HG03354 (cell line): Measurements from ENCODE around the gene INSYN2B.

Source experiments
- ATAC-seq: cut with Tn5 transposase; IDR thresholded peaks from one replicate; pipeline ENCODE4 v1.9.1; 2021; ENCODE audit warnings: mild to moderate bottlenecking; ENCODE audit not compliant: unreplicated experiment, poor library complexity, severe bottlenecking

INSYN2B gene

DNA sequence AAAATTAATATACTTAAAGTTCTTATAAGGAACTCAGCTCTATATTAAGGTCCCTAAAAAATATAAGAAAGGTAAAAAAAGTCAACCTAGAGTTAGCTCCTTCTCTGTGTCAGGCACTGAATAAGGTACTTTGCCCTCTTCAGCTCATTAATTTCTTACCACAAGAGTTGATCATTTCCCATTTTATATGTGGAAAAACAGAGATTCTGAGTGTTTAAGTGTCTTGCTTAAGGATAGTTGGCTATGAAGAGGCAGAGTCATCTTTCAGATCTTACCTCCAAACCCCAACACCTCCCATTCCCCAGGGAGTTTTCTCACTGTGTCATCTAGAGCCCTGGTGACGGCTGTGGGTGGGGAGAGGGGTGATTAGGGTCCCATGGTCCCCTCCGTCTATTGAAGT, 40.6 kb downstream of the INSYN2B start:
- no peak for ATAC-seq

DNA sequence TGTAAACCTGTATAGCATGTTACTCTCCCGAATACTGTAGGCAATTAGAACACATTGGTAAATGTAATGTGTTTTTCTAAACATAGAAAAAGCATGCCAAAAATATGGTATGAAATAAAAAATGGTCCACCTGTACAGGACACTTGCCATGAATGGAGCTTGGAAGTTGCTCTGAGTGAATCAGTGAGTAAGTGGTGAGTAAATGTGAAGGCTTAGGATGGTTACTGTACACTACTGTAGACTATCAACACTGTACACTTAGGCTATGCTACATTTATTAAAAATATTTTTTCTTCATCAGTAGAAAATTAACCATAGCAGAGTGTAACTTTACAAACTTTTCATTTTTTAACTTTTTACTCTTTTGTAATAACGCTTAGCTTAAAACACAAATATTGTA, 41.9 kb downstream of the INSYN2B start:
- ATAC-seq: no peak

GRCh38 chr5:169935762-169936161, 44.5 kb downstream of the INSYN2B start:
- ATAC-seq: no peak

DNA sequence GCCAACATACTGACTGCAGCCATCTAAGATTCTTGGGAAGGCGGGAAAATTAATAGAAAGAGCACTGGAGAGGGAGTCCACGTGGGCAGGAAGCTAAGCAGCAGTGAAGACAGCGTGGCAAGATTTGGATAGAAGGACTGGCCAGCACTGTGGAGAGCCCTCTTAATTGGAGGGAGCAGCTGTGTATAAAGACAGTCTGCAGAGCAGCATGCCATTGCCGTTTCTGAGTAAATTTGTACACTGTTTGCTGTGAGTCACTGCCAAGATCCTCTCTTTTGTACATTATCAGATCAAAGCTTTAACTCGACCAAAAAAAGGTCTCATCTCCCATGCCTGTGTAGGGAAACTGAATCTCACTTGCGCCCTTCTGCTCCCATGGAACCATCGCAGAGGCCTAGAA, 45.3 kb downstream of the INSYN2B start:
- ATAC-seq: no peak

DNA sequence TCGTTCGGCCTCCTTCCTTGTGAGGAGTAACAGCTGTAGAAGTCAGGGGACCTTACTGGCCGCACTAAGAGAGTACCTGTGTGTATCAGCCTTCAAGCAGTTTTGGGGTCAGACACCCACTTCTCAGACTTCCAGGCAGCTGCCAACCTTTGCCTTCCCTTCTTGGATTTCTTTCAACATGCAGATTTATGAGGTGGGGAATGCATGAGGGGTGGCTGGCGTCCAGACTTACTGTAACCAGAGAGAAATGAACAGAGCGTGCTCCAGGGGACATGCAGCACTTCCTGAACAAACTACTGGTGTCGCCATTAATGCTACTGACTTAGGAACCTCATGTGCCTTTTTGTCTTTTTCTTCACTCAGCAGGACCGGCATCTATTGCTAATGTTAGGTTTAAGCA, 46.7 kb downstream of the INSYN2B start:
- no peak for ATAC-seq

DNA sequence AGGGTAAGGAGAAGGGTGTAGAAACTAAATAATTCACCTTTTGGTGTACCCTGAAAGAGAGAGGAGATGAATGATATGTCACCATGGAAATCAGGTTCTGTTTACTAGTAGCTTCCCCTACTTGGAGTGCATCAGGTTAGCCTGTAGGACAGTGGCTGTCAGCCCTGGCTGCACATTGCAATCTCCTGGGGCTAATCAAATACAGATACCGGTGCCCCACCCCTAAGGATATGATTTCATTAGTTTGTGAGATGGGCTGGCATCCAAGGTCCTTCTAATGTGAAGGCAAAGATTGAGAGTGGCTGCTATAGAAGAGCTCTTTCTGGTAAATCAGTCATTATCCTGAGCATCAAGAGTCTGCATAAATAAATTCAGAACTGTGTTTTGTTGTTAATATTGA, 47.2 kb downstream of the INSYN2B start:
- no peak for ATAC-seq

GRCh38 chr5:169923988-169924387, 56.3 kb downstream of the INSYN2B start:
- ATAC-seq: no peak

GRCh38 chr5:169922474-169922873, 57.8 kb downstream of the INSYN2B start:
- ATAC-seq: no peak

- ATAC-seq: no peak
Measured at GRCh38 chr5:169921949-169922348, 58.3 kb downstream of the INSYN2B start.

DNA sequence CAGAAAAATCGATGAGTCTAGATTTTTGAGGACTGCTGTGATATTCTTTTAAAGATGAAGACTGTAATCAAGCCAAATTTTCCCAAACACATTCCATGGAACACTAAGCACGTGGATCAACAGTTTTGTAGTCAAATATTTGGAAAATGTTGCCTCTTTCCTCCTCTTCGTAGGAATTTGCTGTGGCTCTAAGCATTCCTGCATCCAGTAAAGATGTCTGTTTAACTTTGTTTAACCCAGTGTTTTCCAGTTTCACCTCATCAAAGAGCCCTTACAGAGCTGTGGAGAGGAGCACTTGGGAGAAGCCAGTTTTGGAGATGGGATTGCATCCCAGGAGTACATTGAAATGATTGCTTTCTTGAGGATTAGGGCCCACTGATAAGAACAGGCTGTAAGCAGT, 58.9 kb downstream of the INSYN2B start:
- no peak for ATAC-seq

DNA sequence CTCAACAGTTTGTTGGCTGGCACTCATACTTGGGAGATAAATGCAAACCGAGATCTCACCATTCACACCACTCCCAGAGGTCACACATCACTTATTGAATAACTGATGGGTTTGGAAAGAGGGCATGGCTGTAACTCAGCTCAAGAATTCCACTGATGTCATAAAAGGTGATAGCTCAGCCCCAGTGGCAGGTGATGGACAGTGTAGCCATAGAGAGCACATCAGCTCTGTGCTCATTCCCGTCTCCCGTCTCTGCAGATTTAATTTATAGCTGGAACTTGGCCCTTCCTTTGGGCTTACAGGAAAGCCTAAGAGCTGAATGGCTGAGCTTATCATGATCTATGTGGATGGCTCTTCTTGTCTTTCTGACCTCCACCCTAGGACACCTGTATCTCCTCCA, 59.8 kb downstream of the INSYN2B start:
- no peak for ATAC-seq

DNA sequence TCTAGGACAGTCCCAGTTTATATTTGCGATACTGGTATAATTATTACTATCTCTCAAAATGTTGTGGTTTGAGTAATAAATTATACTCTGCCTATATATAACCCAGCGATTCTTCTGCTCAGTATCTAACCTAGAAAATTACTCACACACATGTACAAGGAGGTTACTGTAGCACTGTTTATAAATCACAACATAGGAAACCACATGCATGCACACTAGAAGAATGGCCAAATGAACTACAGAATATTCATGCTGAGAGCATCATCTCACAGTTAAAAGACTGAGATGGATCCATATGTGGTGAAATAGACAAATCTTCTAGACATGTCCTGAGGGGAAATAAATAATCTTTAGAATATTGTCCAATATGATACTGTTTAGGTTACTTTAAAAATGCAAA, 62.1 kb downstream of the INSYN2B start:
- no peak for ATAC-seq

- no peak for ATAC-seq
Measured at GRCh38 chr5:169917500-169917899, 62.8 kb downstream of the INSYN2B start.

DNA sequence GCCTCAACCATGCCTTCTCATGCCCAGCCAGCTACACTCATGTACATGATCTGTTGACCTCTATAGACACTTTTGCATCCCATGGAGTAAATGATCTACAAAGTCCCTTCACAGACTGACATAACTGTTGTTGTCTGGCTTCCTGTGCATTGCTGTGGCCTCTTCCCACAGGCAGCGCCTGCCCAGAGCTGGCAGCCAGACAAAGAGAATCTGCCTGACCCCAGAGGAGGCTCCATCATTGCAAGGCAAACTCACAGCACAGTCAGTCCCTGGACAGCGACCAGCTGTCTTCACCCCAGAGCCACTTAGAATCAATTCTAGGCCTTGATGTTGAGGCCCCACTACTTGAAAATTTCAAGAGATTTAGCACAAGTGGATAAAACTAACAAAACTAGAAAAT, 65.5 kb downstream of the INSYN2B start:
- ATAC-seq: no peak

DNA sequence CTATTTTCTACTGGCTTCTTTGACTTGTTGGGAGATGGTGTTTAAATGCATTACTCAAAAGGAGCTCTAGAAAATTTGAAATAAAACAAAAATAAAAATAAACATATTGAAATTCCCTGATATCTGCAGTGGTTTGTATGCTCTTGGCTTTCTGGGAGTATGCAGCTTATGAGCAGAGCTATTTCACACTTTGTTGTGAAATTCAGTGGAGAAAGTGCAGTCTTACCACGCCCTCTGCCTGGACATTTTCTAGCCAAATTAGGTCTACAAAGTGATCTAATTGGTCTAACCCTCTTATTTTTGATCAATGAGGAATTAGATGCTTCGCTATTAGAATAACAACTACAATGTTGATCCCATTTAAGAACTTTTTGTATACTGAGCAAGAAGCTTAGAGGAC, 66.8 kb downstream of the INSYN2B start:
- ATAC-seq: no peak

DNA sequence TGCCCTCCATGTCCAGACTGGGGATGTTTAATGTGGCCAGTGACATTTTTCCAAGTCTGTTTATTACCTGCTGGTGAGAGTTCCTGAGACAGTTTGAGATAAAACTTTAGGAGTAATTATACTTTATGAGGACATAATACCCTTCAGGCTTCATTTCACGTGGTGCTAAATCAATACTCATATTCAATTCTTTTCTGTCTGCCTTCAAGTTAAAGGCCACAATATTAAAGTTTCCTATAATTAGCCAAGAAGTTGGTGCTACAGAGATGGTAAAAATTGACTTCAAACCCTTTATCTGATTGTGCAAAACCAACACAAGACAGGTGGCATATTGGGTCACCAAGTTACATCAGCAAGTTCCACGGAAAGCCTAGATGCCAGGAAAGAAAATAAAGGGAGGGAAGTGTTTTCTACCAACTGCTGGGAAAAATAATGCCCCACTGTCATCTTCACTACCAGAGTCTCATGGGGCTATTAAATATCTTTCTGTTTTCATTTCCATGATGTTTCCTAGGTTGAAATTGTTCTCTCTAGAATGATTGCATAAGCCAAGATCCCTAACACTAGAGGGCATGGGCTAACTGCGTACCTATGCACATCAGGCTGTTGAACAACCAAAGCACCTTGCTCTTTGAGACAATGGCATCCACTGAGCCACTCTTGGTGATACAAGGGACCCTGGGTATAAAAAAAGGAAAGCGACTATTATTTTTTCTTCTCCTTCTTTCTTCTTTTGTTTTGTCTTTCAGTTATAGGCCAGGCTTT, 68.7 kb downstream of the INSYN2B start:
- ATAC-seq: no peak

DNA sequence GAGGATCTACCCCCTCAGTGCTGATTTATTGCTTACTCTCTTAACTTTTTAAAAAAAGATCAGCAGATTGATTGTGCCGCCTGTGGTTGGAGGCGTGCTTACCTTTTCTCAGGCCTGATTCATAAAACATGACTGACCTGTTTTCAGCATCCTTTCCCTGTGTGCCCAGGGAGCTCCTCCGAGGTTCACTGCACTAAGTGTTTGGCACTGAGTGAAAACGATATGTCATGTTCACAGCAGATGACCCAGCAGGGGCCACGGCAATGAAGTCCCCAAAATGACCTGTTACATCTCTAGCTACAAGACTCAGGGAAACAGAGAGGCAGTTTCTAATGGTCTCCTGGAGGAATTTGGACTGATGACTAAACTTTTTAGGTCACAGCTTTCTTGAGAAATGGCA, 69.9 kb downstream of the INSYN2B start:
- no peak for ATAC-seq

- no peak for ATAC-seq
Measured at GRCh38 chr5:169909945-169910344, 70.3 kb downstream of the INSYN2B start.

DNA sequence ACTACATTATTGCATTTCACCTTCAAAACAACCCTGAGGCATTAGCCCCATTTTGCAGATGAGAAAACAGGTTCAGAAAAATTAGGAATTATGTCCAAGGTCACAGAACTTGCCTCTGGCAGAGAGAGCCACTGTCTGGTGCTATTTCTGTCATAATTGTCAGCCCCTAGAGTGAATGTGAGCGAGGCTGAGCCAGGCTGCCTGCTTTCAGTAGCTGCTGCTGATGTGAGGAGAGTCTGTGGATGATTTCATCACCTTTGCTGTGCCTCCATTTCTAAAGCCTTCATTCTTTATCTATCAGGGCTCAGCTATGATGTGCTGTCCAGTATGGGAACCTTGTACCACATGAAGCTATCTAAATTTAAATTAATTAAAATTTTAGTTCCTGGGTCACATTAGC, 71.4 kb downstream of the INSYN2B start:
- ATAC-seq: no peak

GRCh38 chr5:169906745-169907649, 73.3 kb downstream of the INSYN2B start:
- ATAC-seq: no peak

GRCh38 chr5:169905017-169905416, 75.3 kb downstream of the INSYN2B start:
- no peak for ATAC-seq
